H9 (cell line): ENCODE measurements around the gene ATP2C1. TPM values are rescaled to one million over a fixed set of nuclear protein-coding genes. Genes with fewer than 3 reads are reported as not detected.
A peak's percentile ranks its signal among the peaks of the same experiment; 100 is the strongest.

Experiments
- DNase-seq: peaks from one replicate; pipeline ENCODE4 v3.0.0-alpha.2; 2017
- H2AFZ ChIP-seq: one replicate; pipeline ENCODE4 v1.6.1; 2013; ENCODE audit warnings: mild to moderate bottlenecking, low read length, control low read depth, moderate library complexity
- H2AK5ac ChIP-seq: 2 replicates; pipeline ENCODE4 v1.6.1; 2013; ENCODE audit warnings: low read length, control low read depth, mixed read lengths; ENCODE audit not compliant: insufficient read length
- H2BK120ac ChIP-seq: one replicate; pipeline ENCODE4 v1.6.1; 2013; ENCODE audit warnings: low read depth, mild to moderate bottlenecking, low read length, control low read depth, inconsistent platforms; ENCODE audit not compliant: poor library complexity, severe bottlenecking
- H2BK12ac ChIP-seq: 2 replicates; pipeline ENCODE4 v1.6.1; 2013; ENCODE audit warnings: low read length, control low read depth, mixed read lengths, low read depth; ENCODE audit not compliant: insufficient read length
- H2BK15ac ChIP-seq: 2 replicates; pipeline ENCODE4 v1.6.1; 2013; ENCODE audit warnings: low read depth, low read length, control low read depth
- H2BK20ac ChIP-seq: one replicate; pipeline ENCODE4 v1.6.1; 2013; ENCODE audit warnings: low read depth, mild to moderate bottlenecking, low read length, control low read depth, inconsistent platforms; ENCODE audit not compliant: poor library complexity, severe bottlenecking
- H2BK5ac ChIP-seq: 2 replicates; pipeline ENCODE4 v1.6.1; 2013; ENCODE audit warnings: low read length, control low read depth, mixed read lengths; ENCODE audit not compliant: insufficient read length
- H3K14ac ChIP-seq: 2 replicates; pipeline ENCODE4 v1.6.1; 2013; ENCODE audit warnings: low read length, control low read depth; ENCODE audit not compliant: insufficient read depth
- H3K18ac ChIP-seq: 2 replicates; pipeline ENCODE4 v1.6.1; 2013; ENCODE audit warnings: low read depth, mild to moderate bottlenecking, mixed read lengths, low read length, control low read depth; ENCODE audit not compliant: insufficient read length
- H3K23ac ChIP-seq: 2 replicates; pipeline ENCODE4 v1.6.1; 2013; ENCODE audit warnings: low read length, control low read depth, mixed read lengths, low read depth; ENCODE audit not compliant: insufficient read length
- H3K23me2 ChIP-seq: 2 replicates; pipeline ENCODE4 v1.6.1; 2013; ENCODE audit warnings: low read depth, mild to moderate bottlenecking, mixed read lengths, low read length, control low read depth; ENCODE audit not compliant: insufficient read length, poor library complexity, severe bottlenecking
- H3K27ac ChIP-seq: 2 replicates; pipeline ENCODE4 v1.5.1; 2013; ENCODE audit warnings: low read length, control low read depth, mixed read lengths, low read depth; ENCODE audit not compliant: insufficient read length
- H3K27me3 ChIP-seq: 2 replicates; pipeline ENCODE4 v1.6.1; 2013; ENCODE audit warnings: low read length, control low read depth, inconsistent platforms; ENCODE audit not compliant: insufficient read depth
- H3K4ac ChIP-seq: 2 replicates; pipeline ENCODE4 v1.6.1; 2013; ENCODE audit warnings: low read depth, mild to moderate bottlenecking, control low read depth, inconsistent platforms, low read length, moderate library complexity
- H3K4me1 ChIP-seq: 2 replicates; pipeline ENCODE4 v1.6.1; 2013; ENCODE audit warnings: low read length, control low read depth, inconsistent platforms; ENCODE audit not compliant: insufficient read depth
- H3K4me2 ChIP-seq: 2 replicates; pipeline ENCODE4 v1.6.1; 2013; ENCODE audit warnings: low read length, control low read depth, mixed read lengths; ENCODE audit not compliant: insufficient read length, insufficient read depth
- H3K56ac ChIP-seq: 2 replicates; pipeline ENCODE4 v1.6.1; 2013; ENCODE audit warnings: low read depth, mild to moderate bottlenecking, mixed read lengths, low read length, control low read depth; ENCODE audit not compliant: insufficient read length
- H3K79me1 ChIP-seq: 2 replicates; pipeline ENCODE4 v1.6.1; 2013; ENCODE audit warnings: low read depth, mild to moderate bottlenecking, moderate library complexity, low read length, control low read depth, inconsistent platforms; ENCODE audit not compliant: insufficient read depth, poor library complexity, severe bottlenecking
- H3K79me2 ChIP-seq: 2 replicates; pipeline ENCODE4 v1.6.1; 2013; ENCODE audit warnings: low read length, control low read depth, inconsistent platforms; ENCODE audit not compliant: insufficient read depth
- H3K9ac ChIP-seq: 2 replicates; pipeline ENCODE4 v1.6.1; 2013; ENCODE audit warnings: low read length, control low read depth, mixed read lengths; ENCODE audit not compliant: insufficient read length; ENCODE audit errors: extremely low read depth
- H3K9me3 ChIP-seq: one replicate; pipeline ENCODE4 v1.6.1; 2013; ENCODE audit warnings: low read depth, low read length, inconsistent platforms; ENCODE audit not compliant: control insufficient read depth
- H3T11ph ChIP-seq: one replicate; pipeline ENCODE4 v1.6.1; 2013; ENCODE audit warnings: mild to moderate bottlenecking, low read length, control low read depth, inconsistent platforms
- H4K20me1 ChIP-seq: one replicate; pipeline ENCODE4 v1.6.1; 2013; ENCODE audit not compliant: control insufficient read depth, insufficient read length, insufficient read depth
- H4K5ac ChIP-seq: 2 replicates; pipeline ENCODE4 v1.6.1; 2013; ENCODE audit warnings: low read depth, mild to moderate bottlenecking, mixed read lengths, low read length, control low read depth; ENCODE audit not compliant: insufficient read length
- H4K8ac ChIP-seq: replicated peaks from 2 replicates; pipeline ENCODE4 v1.6.1; 2013; ENCODE audit warnings: low read length, control low read depth, mixed read lengths, low read depth; ENCODE audit not compliant: insufficient read length
- H4K91ac ChIP-seq: 2 replicates; pipeline ENCODE4 v1.6.1; 2013; ENCODE audit warnings: low read depth, mild to moderate bottlenecking, moderate library complexity, mixed read lengths, low read length, control low read depth; ENCODE audit not compliant: insufficient read length
- H3K27ac Mint-ChIP-seq, 3 experiments: 2 replicates in 2 of 3; 3 replicates in 1 of 3; pipeline ENCODE4 v1.8.0; 2020 to 2021; ENCODE audit warnings: mixed read lengths in 3 of 3, mild to moderate bottlenecking in 1 of 3, moderate library complexity in 1 of 3
- H3K27me3 Mint-ChIP-seq: 2 replicates; pipeline ENCODE4 v1.8.0; 2021; ENCODE audit warnings: low read depth, mild to moderate bottlenecking, moderate library complexity, mixed read lengths
- H3K36me3 Mint-ChIP-seq, 3 experiments: 2 replicates in 2 of 3; 3 replicates in 1 of 3; pipeline ENCODE4 v1.8.0; 2020 to 2021; ENCODE audit warnings: low read depth in 3 of 3, mixed read lengths in 3 of 3; ENCODE audit not compliant: insufficient read depth in 1 of 3
- H3K4me1 Mint-ChIP-seq, 2 experiments: 2 replicates each; pipeline ENCODE4 v1.8.0; 2020; ENCODE audit warnings: mixed read lengths in 2 of 2
- H3K4me3 Mint-ChIP-seq, 2 experiments: 2 replicates in 1 of 2; 3 replicates in 1 of 2; pipeline ENCODE4 v1.8.0; 2020 to 2021; ENCODE audit warnings: mild to moderate bottlenecking in 2 of 2, mixed read lengths in 2 of 2, moderate library complexity in 1 of 2
- H3K9me3 Mint-ChIP-seq, 2 experiments: 2 replicates in 1 of 2; 3 replicates in 1 of 2; pipeline ENCODE4 v1.8.0; 2020; ENCODE audit warnings: mild to moderate bottlenecking in 2 of 2, mixed read lengths in 2 of 2, moderate library complexity in 1 of 2
- WGBS: extraction: QIAGEN DNeasy Blood & Tissue Kit; methylation state at CpG from one replicate; pipeline ENCODE4 v1.1.7; 2013; ENCODE audit warnings: missing lambda C conversion rate, low lambda C conversion rate, mixed read lengths; ENCODE audit not compliant: insufficient read length; ENCODE audit errors: extremely low coverage; 5-methylcytosine and 5-hydroxymethylcytosine counted together
- total RNA-seq: library from RNA; stranded (reverse); gene quantifications from 2 replicates; pipeline ENCODE4 v1.2.1, GENCODE V29; 2021
- TF ChIP-seq, protein P1 (sequence below): fragments of 200-600 bp; sonication (generic); conservative IDR thresholded peaks from 3 replicates; pipeline ENCODE4 v1.8.0; 2021; ENCODE audit warnings: antibody characterized with exemption, mild to moderate bottlenecking

Gene ATP2C1
- total RNA-seq, 1 experiment from 2014 or later, result 65.5 TPM

DNA sequence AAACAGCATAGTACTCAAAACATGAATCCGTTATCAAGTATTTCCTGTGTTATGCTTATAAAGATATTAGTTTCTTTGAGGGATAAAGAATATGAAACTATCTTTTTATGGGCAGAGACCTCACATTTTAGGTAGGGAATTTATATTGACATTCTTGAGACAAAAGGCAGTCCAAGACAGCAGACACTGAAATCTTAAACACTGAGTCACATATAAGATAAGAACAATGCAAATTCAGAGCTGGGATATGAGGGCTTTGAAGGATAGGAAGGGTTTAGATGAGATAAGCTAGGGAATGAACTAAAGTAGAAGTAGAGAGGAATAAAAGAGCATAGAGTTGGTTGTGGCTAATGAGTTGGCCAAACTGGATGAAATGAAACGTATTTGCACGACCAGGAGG lies 74.3 kb downstream of the ATP2C1 start:
- no peak for DNase-seq
- H2AFZ ChIP-seq, result no peak overlapping the region
- H3K79me2 ChIP-seq, result no peaks in the 10 kb centered on the region
- Mint-ChIP-seq H3K4me3 (no peak overlapping the region), H3K36me3 (peaks cover 27 to 50% (median 50%) of the 10 kb centered on the region in 3 experiments), H3K27ac (peak overlapping the region in 1 of 3 experiments; percentile 0; a peak in 1 of 7 replicates), H3K9me3 (no peaks in the 10 kb centered on the region; a peak in 1 of 5 replicates), H3K27me3 (no peaks in the 10 kb centered on the region), H3K4me1 (peaks cover 14 to 19% of the 10 kb centered on the region in 2 experiments)
- no peak overlapping the region for H3K4ac ChIP-seq
- no peak overlapping the region for H2BK120ac ChIP-seq
- H3K4me2 ChIP-seq, result no peak overlapping the region
- no CpG with 5 or more reads among the region's 3 CpGs for WGBS
- H3K9me3 ChIP-seq, result no peaks in the 10 kb centered on the region
- no peak overlapping the region for H3K14ac ChIP-seq
- no peak overlapping the region for H3K23ac ChIP-seq
- no peak overlapping the region for H4K8ac ChIP-seq
- H3K27ac ChIP-seq, result no peak overlapping the region
- H3K18ac ChIP-seq, result no peak overlapping the region
- no peak overlapping the region for H3K9ac ChIP-seq
- H4K91ac ChIP-seq, result no peak overlapping the region
- H4K5ac ChIP-seq, result no peak overlapping the region
- no peak overlapping the region for H3K56ac ChIP-seq
- H3K27me3 ChIP-seq, result no peaks in the 10 kb centered on the region
- H3K23me2 ChIP-seq, result no peaks in the 10 kb centered on the region
- TF ChIP-seq, protein P1, sequence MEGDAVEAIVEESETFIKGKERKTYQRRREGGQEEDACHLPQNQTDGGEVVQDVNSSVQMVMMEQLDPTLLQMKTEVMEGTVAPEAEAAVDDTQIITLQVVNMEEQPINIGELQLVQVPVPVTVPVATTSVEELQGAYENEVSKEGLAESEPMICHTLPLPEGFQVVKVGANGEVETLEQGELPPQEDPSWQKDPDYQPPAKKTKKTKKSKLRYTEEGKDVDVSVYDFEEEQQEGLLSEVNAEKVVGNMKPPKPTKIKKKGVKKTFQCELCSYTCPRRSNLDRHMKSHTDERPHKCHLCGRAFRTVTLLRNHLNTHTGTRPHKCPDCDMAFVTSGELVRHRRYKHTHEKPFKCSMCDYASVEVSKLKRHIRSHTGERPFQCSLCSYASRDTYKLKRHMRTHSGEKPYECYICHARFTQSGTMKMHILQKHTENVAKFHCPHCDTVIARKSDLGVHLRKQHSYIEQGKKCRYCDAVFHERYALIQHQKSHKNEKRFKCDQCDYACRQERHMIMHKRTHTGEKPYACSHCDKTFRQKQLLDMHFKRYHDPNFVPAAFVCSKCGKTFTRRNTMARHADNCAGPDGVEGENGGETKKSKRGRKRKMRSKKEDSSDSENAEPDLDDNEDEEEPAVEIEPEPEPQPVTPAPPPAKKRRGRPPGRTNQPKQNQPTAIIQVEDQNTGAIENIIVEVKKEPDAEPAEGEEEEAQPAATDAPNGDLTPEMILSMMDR, result no peak
- no peak overlapping the region for H2BK15ac ChIP-seq
- no peaks in the 10 kb centered on the region for H3K4me1 ChIP-seq
- H3T11ph ChIP-seq, result no peak overlapping the region
- no peak overlapping the region for H2BK5ac ChIP-seq
- H2AK5ac ChIP-seq, result no peak overlapping the region
- H2BK20ac ChIP-seq, result no peak overlapping the region
- no peaks in the 10 kb centered on the region for H4K20me1 ChIP-seq
- H2BK12ac ChIP-seq, result no peak overlapping the region
- no peaks in the 10 kb centered on the region for H3K79me1 ChIP-seq
